Suppressor macrophage treated with lipopolysaccharide for 4 hours (primary cell): ENCODE results near the gene RYR2.
"Not testable (repeated sequence)": the region's sequence is repeated elsewhere in the genome, so short reads cannot be mapped to it uniquely, and the experiment has no call there.

Experiments
- DNase-seq: peaks from one replicate; pipeline ENCODE4 v3.0.0-alpha.2; 2020

The RYR2 gene

DNA sequence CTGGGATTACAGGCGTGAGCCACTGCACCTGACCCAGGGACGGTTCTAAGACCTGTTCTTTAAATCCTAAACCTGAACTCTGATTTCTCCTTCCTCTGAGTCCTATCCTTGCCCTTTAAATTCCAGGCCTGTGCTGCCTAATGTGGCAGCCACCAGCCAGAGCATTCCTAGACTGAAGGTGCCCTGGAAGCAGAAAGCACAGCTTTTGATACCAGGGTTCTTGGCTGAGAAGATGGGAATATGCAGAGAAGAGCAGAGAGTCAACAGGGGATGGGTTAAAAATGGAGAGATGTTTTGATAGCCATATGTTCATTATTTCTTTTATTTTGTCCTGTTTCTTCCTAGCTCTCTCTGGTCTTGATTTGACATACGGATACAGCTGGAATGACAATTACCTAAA lies 49.7 kb downstream of the RYR2 start:
- no peak for DNase-seq

DNA sequence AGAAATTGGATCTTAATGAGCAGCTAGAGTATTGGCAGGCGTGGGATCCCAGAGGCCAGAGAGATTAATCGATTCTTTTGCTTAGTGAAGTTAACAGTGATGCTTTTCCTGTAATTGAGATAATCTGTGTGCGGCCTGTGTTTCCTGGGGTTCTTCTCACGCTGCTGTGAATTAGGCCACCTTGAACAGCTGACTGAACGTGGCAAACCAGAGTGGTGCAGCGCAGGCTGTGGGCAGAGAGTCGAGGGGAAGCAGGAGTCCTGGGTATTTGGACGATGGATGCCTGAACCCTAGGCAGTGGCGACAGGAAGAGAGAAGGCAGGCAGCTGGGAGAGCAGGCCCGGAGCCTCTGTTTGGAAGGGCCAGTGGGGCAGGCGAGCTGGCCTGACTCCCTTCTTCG lies 51.7 kb downstream of the RYR2 start:
- DNase-seq: no peak

DNA sequence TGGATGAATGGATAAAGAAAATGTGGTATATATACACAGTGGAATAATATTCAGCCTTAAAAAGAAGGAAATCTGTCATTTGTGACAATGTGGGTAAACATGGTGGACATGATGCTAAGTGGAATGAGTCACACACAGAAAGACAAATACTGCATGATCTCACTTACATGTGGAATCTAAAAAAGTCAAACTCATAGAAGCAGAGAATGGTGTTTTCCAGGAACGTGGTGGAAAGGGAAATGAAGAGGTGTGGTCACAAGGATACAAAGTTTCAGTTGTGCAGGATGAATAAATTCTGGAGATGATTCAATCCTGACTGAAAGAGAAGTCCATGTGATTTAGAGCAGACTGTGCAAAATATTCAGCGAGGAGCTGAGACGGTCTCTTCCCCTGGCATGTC lies 56.6 kb downstream of the RYR2 start:
- no peak for DNase-seq

DNA sequence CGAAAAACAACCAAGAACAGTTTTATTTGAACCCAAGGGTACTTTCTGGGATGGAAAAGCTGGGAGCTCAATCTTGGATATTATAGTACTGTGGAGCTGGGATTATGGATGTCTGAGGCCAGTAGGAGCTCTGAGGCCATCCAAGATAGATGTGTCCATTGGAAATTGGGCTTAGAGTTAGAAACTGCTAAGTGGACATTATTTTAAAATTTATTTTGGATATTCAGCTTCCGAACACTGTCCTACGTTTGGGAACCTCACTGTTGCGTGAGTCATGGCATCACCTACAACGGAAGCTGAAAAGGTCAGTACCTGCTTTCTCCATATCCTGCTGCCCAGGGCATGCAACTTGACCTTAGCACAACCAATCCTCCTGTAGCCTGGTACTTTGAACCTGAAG lies 61.0 kb downstream of the RYR2 start:
- no peak for DNase-seq

DNA sequence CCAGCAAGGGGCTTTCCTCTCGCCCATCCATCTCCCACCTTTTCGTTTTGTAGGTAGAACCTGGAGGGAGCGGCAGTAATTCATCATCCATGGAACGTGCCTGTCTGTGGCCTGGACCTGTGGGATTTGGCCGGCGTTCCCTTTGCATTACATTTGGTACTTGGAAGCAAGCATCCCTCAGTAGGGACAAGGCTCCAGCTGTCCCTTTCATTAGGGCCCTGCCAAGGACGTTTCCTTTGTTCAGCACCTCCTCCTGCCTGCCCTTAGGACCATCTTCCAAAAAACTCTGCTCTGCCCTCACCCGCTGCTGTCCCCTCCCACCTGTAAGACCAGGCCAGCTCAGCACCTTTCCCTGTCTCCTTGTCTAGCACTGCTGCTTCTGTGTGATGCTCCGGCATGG lies 62.1 kb downstream of the RYR2 start:
- DNase-seq: no peak

DNA sequence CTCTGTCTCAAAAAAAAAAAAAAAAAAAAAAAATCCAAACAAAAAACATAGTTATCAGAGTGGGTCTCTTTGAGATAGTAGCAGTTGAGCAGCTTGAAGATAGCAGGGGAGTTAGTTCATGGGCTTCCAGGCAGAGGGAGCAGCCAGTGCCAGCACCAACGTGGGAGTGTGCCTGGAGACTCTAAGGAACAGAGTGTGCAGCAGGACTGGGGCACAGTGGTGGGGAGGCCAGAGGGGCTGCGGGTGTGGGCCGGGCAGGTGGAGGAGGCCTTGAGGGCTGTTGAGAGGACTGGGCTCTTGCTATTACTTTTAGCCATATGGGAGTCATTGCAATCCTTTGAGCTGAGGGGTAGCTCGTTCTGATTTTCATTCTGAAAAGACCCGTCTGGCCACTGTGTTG lies 63.8 kb downstream of the RYR2 start:
- DNase-seq: no peak

DNA sequence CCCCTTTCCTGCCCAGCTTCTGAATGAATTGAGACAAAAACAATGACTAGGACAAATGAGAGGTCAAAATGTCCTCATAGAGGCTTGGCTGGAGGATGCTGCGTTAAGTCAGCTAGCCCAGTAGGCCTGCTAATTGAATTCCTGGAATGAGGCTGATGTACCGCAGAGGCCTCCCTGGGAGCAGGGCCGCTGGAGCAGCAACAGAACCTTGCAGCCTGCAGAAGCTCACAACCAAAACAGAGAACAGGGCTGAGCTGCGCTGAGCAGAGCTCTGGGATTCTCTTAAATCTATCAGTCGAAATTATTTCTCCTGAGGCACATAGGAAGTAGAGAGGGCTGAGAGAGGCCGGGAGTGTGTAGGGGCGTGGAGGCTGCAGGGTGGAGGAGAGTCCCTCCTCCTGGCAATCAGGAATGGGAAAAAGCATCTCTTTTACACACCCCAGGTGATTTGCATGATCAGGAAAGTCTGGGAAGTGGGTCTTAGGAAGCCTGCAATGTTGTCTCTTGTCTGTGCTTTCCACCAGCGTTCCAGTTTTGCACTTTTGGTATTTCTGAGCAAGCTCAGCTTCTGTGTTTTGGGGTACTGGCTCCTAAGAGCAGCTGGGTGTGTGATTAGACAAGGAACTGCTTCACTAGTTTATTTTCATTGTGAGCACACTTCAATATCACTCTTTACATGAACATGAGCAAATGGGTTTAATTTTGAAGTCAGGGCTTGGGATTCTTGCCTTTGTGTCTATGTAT lies 66.5 kb downstream of the RYR2 start:
- no peak for DNase-seq

DNA sequence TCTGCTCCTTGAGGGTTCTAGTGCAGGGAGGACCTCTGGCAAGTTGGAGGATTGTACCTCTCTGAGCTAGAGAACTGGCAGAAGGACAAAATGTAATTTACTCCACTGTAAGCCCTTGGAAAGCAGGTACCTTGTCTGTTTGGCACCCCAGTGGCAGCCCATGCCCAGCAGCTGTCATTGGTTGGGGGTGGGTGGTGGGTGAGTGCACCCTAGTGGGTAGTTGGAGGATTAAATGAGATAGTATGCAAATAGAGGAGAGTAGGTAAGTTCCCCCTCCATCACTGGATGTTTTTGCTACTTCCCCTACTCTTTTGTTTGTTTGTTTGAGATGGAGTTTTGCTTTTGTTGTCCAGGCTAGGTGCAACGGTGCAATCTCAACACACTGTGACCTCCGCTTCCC lies 69.8 kb downstream of the RYR2 start:
- no peak for DNase-seq

DNA sequence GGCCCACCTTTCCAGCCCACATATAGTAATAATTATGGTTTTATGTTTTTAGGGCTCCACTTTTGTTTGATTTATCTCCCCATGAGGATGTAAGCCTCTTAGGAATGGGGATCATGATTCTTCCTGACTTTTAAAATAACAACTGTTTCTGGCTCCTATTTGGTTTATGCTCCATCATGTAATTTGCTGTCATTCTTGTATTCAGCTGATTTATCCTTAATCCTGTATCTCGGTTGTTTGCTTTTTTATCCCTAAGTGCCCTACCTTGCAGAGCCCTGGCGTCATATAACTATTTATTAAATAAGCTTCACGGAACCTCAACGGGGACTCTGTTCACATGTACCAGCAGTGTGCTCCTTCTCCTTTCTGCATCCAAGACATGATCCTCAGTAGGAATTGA lies 70.7 kb downstream of the RYR2 start:
- no peak for DNase-seq

DNA sequence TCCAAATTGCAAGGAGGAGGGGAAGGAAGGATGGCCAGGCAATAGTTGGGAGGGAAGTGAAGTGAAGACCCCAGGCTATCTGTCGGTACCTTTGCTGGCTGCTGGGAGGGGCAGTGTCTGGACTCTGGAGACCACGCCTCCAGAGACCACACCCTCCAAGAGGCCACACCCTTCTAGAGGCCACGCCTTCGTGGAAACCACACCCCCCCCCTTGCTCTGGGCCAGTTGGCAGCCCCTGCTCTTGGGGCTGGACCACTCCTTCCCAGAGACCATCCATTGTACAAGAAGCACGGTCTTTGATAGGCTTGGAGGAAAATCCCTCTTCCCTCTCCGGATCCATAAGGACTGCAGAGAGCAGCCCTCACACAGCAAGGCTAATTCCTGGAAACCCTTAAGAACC lies 73.1 kb downstream of the RYR2 start:
- no peak for DNase-seq

DNA sequence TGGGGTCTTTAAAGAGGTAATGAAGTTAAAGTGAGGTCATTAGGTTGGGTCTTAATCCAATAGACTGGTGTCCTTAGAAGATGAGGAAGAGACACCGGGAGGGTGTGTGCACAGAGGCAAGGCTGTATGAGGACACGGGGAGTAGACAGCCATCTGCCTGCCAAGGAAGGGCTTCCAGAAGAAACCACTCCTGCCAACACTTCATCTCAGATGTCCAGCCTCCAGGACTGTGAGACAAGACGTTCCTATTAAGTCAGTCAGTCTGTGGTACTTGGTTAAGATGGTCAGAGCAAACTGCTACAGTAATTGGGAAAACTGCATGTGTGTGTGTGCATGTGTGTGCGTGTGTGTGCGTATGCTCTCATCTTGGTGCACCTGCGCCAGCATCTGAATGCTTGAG lies 77.1 kb downstream of the RYR2 start:
- no peak for DNase-seq

DNA sequence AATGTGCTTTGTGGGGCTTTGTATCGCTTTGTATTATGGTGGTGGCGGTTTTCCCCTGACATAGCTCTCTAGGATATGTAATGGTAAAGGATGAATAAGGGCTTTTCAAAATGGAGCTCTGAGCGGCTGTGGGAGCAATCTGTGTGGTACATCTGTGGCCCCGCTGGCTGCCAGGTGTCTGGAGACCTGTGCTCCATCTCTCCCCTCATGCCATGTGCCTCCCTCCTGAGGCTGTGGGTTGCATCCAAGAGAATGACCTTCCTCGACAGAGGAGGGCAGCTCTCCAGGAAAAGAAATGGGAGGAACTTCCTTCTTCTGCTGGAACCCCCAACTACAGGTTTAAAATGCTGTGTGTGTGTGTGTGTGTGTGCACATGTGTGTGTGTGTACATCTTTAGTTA lies 78.7 kb downstream of the RYR2 start:
- DNase-seq: no peak

DNA sequence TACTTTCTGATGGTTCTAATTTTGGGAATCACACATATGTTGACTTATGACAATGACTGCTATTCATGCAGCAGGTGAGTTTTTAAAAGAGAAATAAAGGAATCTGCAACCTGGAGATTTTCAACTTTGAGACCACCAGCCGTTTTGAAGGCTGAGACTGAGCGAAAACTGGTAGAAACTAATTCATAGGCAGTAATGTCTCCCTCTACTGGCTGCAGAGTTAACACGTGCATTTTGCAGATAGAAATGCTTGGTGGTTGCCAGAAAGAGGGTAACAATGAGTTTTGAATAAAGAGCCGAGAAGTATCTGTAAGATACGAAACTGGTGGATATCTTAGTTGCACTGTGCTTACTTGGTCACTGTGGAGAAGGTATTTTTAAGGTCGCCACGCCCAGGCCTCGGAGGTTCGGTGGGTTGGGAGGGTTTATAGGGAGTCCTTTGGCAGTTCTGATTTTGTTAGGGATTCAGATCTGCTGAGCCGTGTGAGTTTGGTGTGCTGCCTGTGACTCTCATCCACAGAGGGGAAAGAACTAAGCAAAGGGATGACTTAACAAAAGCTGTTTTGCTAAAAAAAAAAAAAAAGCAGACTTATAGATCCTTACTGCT lies 83.0 kb downstream of the RYR2 start:
- peak; percentile 5 for DNase-seq

DNA sequence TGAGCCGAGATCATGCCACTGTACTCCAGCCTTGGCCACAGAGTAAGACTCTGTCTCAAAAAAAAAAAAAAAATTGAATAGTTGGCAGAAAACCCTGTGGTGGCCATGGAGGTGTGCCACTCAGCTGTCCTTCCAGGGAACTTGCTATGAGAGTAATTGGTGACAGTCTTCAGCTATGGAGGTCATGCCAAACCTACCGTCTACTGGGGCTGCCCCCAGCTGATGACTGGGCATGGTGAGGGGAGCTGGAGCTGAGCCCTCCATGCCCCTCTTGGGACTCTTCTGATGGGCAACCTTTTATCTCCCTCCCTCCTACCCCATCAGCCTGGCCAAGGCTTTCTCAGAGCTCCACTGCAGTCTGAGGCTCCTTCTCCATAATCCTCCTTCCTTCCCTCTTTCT lies 84.2 kb downstream of the RYR2 start:
- no peak for DNase-seq

DNA sequence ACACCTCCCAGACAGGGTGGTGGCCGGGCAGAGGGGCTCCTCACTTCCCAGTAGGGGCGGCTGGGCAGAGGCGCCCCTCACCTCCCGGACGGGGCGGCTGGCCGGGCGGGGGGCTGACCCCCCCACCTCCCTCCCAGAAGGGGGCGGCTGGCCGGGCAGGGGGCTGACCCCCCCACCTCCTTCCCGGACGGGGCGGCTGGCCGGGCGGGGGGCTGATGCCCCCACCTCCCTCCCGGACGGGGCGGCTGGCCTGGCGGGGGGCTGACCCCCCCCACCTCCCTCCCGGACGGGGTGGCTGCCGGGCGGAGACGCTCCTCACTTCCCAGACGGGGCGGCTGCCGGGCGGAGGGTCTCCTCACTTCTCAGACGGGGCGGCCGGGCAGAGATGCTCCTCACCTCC lies 85.3 kb downstream of the RYR2 start:
- DNase-seq: not testable (repeated sequence)

DNA sequence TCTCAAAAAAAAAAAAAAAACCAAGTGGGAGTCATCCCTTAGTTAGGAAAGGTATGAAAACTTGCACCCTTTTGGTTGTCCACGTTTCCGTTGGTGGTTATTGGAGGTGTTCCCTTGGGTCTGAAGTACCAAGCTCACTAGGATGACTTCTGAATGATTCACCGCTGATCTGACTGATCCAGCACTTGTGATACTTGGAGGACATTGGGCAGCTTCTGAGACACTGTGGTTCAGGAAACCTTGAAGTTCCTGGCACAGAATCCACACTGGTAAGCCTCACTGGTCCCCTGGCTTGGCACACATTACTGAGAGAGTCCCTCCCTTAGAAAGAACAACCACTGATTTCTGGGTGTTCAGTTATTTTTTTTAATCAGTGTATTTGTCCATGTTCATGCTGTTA lies 91.9 kb downstream of the RYR2 start:
- no peak for DNase-seq

DNA sequence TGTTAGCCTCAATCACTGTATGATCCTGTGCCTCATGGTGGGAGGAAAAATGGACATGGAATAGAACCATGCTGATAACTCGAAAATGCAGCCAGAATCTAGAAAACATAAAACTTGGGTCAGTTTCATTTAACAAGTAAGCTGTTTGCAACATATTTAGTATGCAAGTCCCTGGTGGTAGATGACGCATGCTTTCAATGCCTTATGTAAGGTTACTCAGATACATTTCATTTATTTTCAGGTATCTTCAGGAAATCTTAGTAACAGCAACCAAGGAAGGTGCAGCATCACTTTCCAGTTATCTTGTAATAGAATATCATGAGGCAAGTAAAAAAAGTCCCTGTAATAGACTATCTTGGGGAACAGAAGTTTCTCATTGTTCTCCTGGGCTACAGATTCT lies 92.9 kb downstream of the RYR2 start:
- DNase-seq: no peak

DNA sequence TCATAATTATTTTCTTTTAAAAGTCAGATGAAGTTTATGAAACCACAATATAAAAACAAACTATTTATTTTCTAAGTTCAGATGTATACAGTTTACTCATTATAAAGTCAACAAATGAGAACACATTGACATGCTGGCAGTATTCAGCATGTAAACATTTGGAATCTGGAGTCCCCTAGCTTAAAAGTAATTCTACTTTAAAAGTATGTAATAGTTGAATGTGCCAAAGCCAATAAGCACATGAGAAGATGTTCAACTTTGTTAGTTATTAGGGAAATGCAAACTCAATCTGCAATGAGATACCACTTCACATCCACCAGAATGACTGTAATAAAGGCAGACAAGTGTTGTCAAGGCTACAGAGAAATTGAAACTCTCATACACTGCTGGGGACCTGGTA lies 96.6 kb downstream of the RYR2 start:
- DNase-seq: no peak

DNA sequence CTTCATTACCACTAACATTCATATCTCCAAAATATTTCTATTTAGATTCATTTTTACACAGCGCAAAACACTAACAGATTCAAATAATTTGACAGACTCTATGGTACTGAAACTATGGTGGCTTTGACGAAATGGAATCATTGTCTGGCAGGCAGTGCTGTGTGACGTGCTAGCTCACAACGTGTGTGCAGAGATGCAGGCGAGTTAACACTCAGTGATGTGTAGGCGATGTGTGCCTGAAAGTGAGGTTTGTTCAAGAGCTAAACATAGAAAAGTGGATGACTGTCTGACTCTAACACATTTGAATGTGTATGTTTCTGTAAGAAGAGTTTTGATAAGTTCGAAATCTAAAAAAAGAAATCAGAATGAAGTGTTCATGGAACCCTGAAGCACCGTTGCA lies 97.7 kb downstream of the RYR2 start:
- no peak for DNase-seq

DNA sequence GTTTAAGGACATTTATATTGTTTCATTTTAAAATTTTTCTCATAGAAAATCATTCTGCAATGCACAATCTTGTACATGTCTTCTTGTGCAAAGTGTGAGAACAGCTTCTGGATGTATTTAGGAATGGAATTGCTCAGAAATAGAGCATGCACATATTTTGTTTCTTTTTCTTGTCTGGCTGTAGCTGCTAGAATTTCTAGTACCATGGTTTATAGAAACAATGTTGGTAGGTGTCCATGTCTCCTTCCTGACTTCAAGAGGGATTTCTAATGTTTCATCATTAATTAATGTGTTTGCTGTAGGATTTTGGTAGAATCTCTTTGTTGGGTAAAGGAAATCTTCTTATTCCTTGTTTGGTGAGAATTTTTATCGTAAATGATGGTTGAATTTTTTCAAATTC lies 99.0 kb downstream of the RYR2 start:
- no peak for DNase-seq

DNA sequence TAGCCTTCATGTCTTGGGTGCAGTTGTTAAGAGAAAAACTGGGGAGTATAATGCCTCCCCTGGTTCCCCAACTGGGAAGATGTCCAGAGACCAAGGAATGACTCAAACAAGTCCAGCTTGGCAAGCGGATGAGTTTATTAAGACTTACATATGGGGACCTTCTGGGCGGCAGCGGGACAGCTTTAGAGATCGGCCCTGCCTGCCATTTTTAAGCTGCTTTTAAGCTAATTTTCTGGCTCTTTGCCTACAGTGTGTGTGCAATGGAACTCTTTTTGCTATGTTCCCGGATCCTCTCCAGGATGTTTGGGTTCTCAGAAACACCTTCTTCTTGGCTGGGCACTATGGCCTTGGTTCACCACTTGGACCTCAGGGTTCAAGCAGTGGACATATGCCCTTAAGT lies 99.5 kb downstream of the RYR2 start:
- DNase-seq: no peak

DNA sequence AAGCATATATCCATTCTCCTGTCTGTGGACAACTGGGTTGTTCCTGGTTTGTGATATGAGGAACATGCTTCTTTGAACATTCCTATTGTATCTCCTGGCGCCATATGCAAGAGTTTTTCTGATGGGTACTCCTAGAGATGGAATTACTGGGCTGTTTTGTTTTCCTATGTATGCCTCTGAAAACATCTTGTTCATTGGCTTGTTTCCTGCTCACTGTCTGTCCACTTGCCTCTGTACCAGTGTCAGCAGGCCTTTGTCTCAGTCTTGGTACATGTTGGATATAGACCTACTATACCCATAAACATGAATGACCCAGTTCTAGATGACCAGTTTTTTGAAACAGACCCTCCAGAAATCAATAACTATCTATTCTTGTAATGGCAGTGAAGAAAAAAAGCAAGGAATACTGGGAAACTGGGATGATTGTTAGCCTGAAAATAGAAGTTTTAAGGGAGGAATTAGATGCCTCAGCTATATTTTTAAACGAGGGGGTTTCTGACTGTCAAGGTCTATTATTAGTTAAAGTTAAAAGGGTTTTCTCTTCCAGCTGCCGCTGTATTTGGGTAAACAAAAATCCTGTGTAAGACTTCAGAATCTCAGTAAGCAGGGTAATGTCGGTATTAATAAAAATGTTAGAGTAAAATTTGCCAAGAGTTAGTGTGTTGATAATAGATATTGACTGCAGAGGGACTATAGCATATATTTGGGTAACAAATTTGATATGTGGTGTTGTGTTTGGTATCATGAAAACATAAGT lies 103.6 kb downstream of the RYR2 start:
- DNase-seq: no peak

DNA sequence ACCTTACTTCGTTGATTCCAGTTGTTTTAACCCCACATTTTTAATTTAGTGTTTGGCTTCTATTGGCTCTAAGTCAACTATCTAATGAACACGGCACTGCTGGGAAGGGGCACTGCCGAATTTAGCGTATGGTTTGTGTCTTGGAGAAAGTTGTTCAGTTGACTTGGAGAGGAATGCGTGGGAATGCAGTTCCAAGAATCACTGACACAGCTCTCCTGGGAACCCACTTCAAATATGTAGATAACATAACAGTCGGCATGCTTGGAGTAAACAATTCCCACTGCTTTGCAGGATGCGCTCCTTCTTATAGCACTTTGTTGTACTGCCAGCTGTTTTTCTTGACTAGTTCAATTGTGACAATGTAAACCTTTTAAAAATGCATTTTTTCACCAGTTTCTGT lies 104.3 kb downstream of the RYR2 start:
- no peak for DNase-seq

DNA sequence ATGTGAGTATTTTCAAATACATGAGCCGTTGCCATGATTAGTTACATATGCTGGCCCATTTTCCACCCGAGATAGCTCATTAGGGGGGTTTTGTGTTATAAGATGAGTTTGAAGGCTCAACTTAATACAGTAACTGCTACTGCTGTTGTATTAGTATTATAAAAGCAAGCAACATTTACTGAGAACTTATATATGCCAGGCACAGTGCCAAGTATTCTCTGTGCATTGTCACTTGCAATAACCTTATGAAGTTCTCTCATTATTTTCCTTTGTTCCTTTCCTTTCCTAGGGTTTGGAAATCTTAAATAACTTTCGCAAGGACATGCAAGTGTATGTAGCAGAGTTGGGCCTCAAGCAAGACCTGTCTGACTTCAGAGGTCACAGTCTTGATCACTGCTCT lies 107.9 kb downstream of the RYR2 start:
- DNase-seq: no peak

DNA sequence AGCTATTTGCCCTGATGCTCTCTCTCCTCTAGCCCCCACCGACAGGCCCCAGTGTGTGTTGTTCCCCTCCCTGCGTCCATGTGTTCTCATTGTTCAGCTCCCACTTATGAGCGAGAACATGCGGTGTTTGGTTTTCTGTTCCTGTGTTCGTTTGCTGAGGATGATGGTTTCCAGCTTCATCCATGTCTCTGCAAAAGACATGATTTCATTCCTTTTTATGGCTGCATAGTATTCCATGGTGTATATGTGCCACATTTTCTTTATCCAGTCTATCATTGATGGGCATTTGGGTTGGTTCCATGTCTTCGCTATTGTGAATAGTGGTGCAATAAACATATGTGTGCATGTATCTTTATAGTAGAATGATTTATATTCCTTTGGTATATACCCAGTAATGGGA lies 110.0 kb downstream of the RYR2 start:
- DNase-seq: not testable (repeated sequence)
